SK-N-SH treated with all-trans-retinoic acid at 6 μM for 48 hours (cell line): ENCODE results near the gene RBM4.
"Not testable (repeated sequence)": the region's sequence is repeated elsewhere in the genome, so short reads cannot be mapped to it uniquely, and the experiment has no call there.

ENCODE experiments used
- ZFP3 ChIP-seq: fragments of 250-450 bp; sonication (Bioruptor Pico); IDR thresholded peaks from 2 replicates; pipeline ENCODE4 v1.5.0; 2020; ENCODE audit warnings: mild to moderate bottlenecking, moderate library complexity
- ZFP30 ChIP-seq: fragments of 450-650 bp; formaldehyde crosslinking; IDR thresholded peaks from 2 replicates; pipeline ENCODE4 v1.5.0; 2022; ENCODE audit warnings: mild to moderate bottlenecking, moderate library complexity
- ZNF565 ChIP-seq: fragments of 450-650 bp; formaldehyde crosslinking; conservative IDR thresholded peaks from 2 replicates; pipeline ENCODE4 v1.5.0; 2020; ENCODE audit warnings: low read depth, mild to moderate bottlenecking, moderate library complexity
- TF ChIP-seq, protein P1 (sequence below): fragments of 250-450 bp; sonication (Bioruptor Pico); IDR thresholded peaks from 2 replicates; pipeline ENCODE4 v1.8.0; 2020; ENCODE audit warnings: mild to moderate bottlenecking, moderate library complexity, borderline replicate concordance
- TF ChIP-seq, protein P2 (sequence below): fragments of 250-450 bp; sonication (Bioruptor Pico); IDR thresholded peaks from 2 replicates; pipeline ENCODE4 v1.8.0; 2021; ENCODE audit warnings: low read depth, mild to moderate bottlenecking, moderate library complexity, borderline replicate concordance

DNA sequence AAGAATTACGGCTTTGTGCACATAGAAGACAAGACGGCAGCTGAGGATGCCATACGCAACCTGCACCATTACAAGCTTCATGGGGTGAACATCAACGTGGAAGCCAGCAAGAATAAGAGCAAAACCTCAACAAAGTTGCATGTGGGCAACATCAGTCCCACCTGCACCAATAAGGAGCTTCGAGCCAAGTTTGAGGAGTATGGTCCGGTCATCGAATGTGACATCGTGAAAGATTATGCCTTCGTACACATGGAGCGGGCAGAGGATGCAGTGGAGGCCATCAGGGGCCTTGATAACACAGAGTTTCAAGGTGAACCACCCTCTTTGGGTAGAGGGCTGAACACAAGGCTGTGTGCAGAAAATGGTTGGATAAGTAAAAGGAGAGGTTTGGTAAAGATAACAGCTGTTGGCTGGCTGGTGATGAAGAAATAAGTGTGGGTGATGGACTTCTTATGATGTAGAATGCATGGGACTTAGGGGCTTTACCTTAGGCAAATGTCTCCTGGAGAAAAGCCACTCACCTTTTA lies 1.4 kb downstream of the RBM4 start:
- TF ChIP-seq, protein P1, sequence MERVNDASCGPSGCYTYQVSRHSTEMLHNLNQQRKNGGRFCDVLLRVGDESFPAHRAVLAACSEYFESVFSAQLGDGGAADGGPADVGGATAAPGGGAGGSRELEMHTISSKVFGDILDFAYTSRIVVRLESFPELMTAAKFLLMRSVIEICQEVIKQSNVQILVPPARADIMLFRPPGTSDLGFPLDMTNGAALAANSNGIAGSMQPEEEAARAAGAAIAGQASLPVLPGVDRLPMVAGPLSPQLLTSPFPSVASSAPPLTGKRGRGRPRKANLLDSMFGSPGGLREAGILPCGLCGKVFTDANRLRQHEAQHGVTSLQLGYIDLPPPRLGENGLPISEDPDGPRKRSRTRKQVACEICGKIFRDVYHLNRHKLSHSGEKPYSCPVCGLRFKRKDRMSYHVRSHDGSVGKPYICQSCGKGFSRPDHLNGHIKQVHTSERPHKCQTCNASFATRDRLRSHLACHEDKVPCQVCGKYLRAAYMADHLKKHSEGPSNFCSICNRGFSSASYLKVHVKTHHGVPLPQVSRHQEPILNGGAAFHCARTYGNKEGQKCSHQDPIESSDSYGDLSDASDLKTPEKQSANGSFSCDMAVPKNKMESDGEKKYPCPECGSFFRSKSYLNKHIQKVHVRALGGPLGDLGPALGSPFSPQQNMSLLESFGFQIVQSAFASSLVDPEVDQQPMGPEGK (CRISPR knock-in tag), result not testable (repeated sequence)
- TF ChIP-seq, protein P2, sequence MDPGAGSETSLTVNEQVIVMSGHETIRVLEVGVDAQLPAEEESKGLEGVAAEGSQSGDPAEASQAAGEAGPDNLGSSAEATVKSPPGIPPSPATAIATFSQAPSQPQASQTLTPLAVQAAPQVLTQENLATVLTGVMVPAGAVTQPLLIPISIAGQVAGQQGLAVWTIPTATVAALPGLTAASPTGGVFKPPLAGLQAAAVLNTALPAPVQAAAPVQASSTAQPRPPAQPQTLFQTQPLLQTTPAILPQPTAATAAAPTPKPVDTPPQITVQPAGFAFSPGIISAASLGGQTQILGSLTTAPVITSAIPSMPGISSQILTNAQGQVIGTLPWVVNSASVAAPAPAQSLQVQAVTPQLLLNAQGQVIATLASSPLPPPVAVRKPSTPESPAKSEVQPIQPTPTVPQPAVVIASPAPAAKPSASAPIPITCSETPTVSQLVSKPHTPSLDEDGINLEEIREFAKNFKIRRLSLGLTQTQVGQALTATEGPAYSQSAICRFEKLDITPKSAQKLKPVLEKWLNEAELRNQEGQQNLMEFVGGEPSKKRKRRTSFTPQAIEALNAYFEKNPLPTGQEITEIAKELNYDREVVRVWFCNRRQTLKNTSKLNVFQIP (CRISPR knock-in tag), result not testable (repeated sequence)
- TF ChIP-seq ZNF565, ZFP30, ZFP3 (CRISPR knock-in tag): not testable (repeated sequence)
